Lower leg skin (tissue), 3 donors: ENCODE results near the gene HSPH1.

Experiments used
- CTCF ChIP-seq, 3 donors: fragments of 450-650 bp; IDR thresholded peaks; one replicate each; pipeline ENCODE4 v1.5.1; 2016; ENCODE audit warnings: antibody characterized with exemption in 3 of 3, mild to moderate bottlenecking in 3 of 3, moderate library complexity in 2 of 3
- POLR2A ChIP-seq, 2 donors: fragments of 450-650 bp; IDR thresholded peaks; one replicate each; pipeline ENCODE4 v1.6.1; 2016 to 2017; ENCODE audit warnings: antibody characterized with exemption in 2 of 2, mild to moderate bottlenecking in 1 of 2, moderate library complexity in 1 of 2

GRCh38 chr13:31090096-31090495 lies 71.6 kb downstream of the HSPH1 start:
- TF ChIP-seq POLR2A (IDR thresholded peaks at IDR 0.05) (no peak), CTCF (IDR thresholded peaks at IDR 0.05) (no peak)
